NCI-H2196 treated with DMSO at 0.1 percent for 48 hours (cell line): Measurements from ENCODE around the gene IFIT2.
"Not testable (repeated sequence)": the region's sequence is repeated elsewhere in the genome, so short reads cannot be mapped to it uniquely, and the experiment has no call there.

Source experiments
- DNase-seq: peaks from one replicate; lab custom pipeline; 2025; ENCODE audit not compliant: unreplicated experiment; lab: John Stamatoyannopoulos, UW

IFIT2 gene, protein sequence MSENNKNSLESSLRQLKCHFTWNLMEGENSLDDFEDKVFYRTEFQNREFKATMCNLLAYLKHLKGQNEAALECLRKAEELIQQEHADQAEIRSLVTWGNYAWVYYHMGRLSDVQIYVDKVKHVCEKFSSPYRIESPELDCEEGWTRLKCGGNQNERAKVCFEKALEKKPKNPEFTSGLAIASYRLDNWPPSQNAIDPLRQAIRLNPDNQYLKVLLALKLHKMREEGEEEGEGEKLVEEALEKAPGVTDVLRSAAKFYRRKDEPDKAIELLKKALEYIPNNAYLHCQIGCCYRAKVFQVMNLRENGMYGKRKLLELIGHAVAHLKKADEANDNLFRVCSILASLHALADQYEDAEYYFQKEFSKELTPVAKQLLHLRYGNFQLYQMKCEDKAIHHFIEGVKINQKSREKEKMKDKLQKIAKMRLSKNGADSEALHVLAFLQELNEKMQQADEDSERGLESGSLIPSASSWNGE

DNA sequence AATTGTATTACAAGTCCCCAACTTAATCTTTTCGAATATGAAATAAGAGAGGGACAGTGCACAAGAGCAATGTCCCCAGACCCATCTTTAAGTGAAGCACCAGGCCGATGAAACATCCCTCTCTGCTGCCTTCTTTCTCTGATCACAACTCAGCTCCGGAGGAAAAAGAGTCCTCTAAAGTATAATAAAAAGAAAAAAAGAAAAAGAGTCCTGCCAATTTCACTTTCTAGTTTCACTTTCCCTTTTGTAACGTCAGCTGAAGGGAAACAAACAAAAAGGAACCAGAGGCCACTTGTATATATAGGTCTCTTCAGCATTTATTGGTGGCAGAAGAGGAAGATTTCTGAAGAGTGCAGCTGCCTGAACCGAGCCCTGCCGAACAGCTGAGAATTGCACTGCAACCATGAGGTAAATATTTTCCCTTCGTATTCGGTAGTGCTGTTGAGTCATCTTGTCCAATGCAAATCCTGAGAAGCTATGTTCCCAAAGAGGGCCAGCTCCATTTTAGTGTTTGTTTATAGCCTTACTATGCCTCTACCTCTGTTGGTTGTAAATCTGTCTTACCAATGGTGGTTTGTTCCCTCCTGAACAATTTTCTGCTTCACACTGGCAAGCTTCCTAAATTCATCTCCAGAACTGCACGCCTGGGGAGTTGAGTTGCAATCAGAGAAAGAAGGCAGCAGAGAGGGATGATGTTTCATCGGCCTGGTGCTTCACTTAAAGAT lies at the start of gene IFIT2:
TSS of gene IFIT2 (plus strand) at position 326 of the 725 bp plus-strand sequence. CDS start at position 404, 78 bp downstream.
- no peak for DNase-seq

DNA sequence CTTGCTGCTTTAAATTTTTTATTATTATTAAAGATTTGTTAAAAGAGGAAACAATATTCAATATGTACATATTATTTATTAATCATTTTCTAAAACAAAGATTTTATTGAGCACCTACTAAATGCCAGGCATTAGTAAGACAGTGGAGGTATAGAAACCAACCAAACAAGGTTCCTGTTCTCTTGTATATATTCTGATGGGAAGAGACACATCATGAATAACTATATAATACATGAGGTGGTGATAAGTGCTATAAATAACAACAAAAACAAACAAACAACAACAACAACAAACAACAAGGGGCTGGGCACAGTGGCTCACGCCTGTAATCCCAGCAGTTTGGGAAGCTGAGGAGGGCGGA lies 49.6 kb upstream of the IFIT2 start:
- no peak for DNase-seq

DNA sequence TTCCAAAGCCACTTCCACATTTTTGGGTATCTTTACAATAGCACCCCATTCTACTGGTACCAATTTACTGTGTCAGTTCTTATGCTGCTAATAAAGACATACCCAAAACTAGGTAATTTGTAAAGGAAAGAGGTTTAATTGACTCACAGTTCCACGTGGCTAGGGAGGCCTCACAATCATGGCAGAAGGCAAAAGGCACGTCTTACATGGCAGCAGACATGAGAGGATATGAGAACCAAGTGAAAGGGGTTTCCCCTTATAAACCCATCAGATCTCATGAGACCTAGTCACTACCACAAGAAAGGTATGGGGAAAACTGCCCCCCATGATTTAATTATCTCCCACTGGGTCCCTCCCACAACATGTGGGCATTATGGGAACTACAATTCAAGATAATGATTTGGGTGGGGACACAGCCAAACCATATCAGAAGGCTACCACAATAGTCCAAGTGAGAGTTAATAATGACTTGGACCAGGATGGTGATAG lies 46.7 kb upstream of the IFIT2 start:
- DNase-seq = not testable (repeated sequence)

GRCh38 chr10:89255793-89256192 lies 46.1 kb upstream of the IFIT2 start:
- no peak for DNase-seq

DNA sequence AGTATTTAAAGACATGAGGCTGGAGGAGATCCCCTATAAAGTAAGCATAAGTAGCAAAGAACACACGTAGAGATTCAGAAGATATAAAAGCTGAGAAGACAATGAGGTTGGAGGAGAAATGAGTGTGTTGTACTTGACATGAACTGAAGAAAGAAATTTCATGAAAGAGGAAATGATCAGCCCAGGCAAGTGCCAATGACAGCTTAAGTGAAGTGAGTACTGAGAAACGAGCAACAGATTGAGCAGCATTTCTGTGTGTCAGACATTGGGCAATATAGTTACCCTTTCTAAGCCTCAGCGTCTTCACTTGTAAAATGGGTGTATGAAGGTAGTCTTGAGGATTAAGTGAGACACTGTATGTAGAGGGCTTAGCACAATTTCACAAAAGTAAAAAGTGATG lies 45.5 kb upstream of the IFIT2 start:
- no peak for DNase-seq

GRCh38 chr10:89256962-89257361 lies 44.9 kb upstream of the IFIT2 start:
- DNase-seq = no peak

- no peak for DNase-seq
These were observed 44.3 kb upstream of the IFIT2 start for GRCh38 chr10:89257581-89257980.

DNA sequence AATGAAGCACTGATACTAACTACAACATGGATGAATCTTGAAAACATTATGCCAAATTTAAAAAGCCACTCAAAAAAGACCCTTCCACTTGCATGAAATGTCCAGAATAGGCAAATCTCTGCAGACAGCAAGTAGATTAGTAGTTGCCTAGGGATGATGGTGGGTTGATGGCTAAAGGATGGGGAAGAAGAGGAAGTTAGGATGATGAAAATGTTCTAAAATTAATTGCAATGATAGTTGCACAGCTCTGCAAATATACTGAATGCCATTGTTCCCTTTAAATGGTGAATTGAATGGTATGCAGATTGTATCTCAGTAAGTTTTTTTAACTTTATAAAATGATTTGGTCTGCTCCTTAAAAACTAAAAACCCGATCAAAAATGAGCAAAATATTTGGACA lies 43.0 kb upstream of the IFIT2 start:
- DNase-seq = no peak

DNA sequence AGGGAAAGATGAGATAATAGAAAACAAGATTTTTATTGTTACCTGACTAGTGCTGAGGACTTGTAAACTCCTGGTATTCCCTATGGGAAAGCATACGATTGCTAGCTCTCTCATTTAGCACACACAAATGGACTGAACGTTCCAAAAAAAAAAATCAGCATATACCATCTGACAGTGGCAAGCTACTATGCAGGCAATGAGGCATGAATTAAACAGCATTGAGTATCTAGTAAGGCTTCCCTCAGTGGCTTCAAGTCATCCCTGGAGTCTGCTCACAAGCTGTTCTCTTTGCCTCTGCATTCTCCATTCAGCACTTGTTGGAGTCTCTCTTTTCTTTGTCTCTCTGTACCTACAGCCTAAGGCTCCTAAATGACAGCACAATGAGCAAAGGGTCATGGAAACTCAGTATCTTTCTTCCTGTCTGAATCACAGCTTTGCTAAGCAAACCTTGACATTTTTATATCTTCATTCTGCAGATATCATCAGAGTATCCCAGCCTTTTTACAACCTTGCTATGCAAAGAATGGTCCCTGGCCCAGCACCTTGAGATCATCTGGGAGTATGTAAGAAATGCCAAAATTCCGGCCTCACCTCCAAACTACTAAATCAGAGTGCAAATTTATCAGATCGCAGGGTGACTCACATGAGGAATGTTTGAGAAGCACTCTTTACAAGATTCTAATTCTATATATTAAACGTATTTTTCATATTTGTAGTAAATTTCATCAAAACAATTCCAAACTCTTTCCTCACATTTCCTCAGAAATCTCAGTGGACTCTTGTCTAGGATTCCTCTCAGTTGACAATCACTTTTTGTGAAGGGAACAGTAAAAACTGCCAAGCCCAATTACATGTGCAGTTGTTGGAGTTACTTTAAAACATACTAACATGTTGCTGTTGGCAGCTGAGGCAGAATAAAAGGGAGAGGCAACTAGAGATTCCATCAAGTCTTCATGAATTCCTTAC lies 39.5 kb upstream of the IFIT2 start:
- no peak for DNase-seq

GRCh38 chr10:89263091-89263490 lies 38.8 kb upstream of the IFIT2 start:
- no peak for DNase-seq

- no peak for DNase-seq
These were observed 38.3 kb upstream of the IFIT2 start for GRCh38 chr10:89263531-89263930.

DNA sequence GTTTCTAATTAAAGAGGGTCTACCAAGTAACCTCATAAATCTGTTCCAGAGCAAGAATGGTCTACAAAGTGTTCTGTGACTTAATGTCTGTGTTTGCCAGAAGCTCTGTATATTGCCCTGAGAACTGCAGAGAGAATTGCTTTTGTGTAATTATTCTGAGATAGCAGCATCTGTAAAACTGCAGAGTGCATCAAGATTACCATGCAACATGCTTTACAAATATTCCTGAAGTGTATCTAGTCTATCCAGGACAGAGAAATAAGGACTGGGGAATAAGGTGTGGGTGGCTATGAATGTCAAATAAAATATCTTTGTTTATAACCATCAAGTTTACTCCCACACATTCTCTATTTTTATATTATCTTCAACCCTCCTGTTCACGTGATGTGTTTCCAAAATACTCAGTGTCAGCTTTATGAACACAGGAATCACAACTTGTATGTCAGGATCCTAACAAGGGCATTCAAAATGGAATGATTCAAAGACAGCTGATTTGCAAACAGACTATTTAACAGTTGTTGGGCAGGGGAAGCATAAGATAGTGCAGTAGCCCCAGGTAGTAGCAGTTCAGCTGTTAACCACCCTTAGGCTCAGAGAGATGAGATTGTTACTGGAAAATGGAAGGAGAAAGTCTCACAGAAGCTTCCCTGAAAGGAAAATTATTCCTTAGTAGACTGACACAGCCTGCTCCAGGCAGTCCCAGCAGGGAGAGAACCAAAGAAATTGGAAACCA lies 35.0 kb upstream of the IFIT2 start:
- no peak for DNase-seq

DNA sequence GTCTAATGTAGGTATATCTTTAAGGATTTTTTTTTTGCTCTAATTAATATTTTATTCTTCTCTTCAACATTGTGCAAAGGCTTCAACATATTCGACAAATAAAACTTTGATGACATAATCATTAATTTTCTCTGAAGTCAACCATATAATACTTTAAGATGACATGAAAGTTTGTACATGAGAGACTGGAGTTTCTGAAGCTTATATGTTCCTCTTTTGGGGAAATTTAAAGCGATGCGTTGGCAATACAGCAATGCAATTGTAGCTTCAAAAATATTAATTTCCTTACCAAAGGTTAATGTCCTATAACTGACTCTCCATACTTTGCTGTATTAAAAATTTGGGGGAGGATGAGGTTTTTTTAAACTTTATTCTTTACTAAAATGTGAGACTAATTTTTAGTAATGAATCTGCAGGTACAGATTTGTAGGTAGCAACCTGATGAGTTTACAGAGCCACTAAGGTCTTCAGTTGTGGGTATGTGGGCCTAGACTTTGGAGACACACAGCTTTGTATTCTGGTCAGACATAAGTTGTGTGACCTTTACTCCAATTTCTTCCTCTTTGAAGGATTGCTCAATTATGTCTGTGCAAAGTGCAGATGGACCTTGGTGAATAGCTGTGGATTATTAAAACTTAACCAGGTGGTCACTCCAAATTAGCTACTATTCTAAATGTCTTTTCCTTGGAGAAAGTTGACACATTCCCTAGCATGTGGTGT lies 32.3 kb upstream of the IFIT2 start:
- DNase-seq = no peak

- DNase-seq = no peak
These were observed 31.7 kb upstream of the IFIT2 start for GRCh38 chr10:89270153-89270483.

GRCh38 chr10:89271532-89271931 lies 30.3 kb upstream of the IFIT2 start:
- no peak for DNase-seq

DNA sequence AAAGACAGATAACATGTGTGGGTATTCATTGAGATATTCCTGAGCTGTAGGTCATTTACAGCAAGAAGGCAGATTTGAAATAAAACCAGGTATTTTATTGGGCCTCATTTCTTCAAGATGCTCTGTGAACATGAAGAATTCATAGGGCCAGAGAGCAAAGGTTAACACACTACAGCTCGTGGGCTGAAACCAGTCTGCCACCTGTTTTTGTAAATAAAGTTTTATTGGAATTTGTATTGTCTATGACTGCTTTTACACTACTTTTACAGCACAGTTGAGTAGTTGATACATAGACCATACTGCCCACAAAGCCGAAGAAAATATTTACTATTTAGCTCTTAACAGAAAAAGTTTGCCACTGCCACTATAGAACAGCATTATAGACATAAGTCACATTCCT lies 28.2 kb upstream of the IFIT2 start:
- no peak for DNase-seq

DNA sequence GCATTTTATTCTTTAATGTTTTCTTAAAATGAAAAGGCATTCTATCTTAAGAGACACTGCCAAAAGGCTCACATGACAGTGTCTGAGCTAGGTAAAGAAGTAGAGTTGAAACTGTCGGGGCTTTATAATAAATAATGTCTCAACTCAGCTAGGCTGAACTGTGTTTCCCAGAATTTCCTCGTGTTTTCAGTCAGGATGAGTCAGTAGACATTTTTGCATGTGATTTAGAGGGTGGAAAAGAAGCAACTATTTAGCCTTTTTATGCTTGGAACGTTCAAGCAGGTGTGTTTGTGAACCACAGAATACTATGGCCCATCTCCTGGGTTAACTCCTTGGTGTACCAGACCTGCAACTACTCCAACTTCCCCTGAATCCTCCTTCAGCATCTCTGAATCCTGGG lies 26.9 kb upstream of the IFIT2 start:
- no peak for DNase-seq

DNA sequence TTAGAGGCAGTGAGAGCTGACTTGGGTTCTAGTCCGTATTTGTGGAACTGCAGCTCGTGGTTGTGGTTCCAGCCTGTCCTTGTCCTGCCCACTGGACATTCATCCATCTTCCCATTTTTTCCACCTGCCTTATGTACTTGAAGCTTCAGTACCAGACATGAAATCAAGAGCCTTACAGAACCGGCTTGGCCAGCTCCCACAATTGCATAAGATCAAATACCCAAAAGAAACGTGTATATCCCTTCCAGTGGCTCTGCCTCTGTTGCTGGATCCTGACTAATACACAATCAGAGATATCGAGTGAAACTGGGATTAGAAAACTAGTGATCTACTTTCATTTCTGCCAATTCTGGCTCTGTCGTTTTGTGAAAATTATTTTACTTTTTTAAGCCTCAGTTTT lies 26.5 kb upstream of the IFIT2 start:
- DNase-seq = no peak

GRCh38 chr10:89278034-89278535 lies 23.8 kb upstream of the IFIT2 start:
- DNase-seq = no peak

- DNase-seq = no peak
These were observed 22.9 kb upstream of the IFIT2 start for GRCh38 chr10:89278900-89279392.
